Stimulated activated CD8-positive, alpha-beta memory T cell treated with anti-CD3 and anti-CD28 coated beads, Interleukin-4, amount 100 ng/mL, for 24 hours (primary cell): Measurements from ENCODE around the gene KRT36.

ENCODE experiments used
- DNase-seq: peaks from one replicate; pipeline ENCODE4 v3.0.0-alpha.2; 2020; ENCODE audit warnings: low read depth

The KRT36 gene

GRCh38 chr17:41489531-41489930 is at the start of gene KRT36:
KRT36 (minus strand) TSS chr17:41489910; CDS start chr17:41489864, 46 bp downstream.
- DNase-seq, result no peak

- no peak for DNase-seq
Measured at GRCh38 chr17:41539071-41539492, 49.4 kb upstream of the KRT36 start.

DNA sequence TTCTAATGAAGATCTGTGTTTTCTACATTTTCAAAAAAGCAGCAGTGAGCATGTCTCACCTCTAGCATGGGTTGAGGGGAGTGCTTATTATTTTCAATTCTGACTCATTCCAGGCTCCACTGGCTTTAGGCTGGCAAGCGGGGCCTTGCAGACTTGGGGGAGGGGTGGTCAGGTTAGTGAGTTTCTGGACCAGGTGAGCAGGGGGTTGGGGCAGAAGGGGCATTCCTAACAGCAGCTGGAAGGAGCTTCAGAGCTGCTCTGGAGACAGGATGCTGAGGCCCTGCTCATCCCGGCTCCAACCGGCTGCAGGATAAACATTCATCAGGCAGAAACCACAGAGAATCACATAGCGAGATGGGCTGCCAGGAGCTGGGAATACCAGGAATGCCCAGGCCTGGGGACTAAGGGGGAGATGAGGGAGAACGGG is 48.9 kb upstream of the KRT36 start:
- DNase-seq, result no peak

DNA sequence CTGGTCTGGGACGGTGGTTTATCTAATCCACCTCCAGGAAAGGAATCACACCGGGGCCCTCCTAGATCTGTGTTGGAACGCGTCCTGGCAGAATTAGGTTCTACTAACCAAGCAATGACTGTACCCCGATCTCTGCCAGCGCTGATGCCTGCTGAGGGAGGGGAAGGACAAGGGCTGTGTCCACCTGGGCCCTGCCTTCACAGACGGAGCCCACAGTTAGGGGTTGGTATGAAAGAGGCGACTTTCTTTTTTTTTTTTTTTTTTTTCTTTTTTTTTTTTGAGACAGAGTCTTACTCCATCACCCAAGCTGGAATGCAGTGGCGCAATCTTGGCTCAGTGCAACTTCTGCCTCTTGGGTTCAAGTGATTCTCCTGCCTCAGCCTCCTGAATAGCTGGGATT is 48.3 kb upstream of the KRT36 start:
- no peak for DNase-seq

- DNase-seq, result no peak
Measured at GRCh38 chr17:41537614-41537954, 47.9 kb upstream of the KRT36 start.

DNA sequence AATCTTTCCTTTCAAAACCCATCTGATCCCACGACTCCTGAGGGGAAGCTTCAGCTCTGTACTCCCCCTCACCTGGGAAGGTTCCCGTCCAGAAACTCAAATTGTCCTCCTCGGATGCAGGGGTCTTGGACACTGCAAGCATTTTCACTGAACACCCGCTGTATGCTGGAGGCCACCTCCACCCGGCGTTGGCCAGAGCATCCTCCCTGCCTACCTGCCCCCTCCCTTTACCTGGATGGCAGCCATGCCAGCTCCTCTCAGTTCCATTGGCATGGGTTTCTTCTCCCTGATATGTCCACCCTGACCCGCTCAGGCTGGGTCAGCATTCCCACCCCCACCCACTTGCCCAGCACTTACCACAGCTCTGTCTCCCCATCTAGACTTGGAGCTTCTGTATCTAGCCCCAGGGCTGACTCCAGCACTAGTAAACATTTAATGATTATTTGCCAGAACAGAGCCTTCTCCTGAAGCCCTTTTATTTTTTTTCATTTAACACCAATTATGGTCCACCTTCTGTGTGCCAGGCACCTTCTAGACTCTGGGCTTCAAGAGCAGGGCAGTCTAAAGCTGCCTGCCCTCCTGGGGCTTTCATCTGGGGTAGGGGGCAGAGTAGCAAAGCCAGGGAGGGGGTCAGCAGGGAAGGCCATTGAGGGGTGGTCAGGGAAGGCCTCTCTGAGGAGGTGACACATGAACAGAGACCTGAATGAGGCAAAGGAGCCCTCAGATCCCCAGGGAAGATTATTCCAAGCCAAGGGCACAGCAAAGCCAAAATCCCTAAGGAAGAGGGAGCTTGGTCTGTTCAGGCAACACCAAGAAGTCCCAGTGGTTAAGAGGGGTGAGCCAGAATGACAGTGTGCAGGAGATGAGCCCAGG is 47.3 kb upstream of the KRT36 start:
- DNase-seq, result no peak

DNA sequence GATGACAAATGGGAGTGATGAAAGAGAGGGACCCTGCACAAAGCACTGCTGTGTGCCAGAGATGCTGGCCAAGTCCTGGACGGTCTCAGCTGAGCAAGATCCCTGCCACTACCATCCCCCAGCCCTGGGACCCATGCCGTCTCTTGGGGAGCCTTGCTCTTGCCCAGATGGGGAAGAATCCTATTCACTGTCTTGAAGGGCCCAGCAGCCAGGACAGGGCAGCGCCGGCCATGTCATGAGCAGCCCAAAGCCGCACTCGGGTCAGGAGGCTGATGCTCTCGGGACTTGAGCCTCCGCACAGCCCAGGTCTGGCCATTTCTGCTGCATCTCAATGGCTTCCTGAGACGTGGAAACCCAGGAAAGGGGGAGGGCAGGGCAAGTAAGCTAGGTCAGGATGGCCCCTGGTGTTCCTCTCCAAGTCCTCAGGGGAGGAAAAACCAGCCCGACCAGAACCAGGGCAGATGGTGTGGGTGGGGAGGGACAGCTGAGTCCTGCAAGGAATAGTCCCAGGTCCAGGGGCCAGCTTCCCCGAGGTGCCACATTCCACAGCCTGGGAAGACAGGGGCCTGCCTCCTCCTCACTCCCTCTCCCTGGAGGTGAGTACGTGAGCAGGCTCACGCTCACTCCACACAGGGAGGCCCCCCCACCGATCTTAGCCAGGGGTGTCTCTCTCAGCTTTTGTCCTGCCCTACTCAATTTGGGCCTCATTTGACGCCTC is 46.2 kb upstream of the KRT36 start:
- DNase-seq, result no peak

DNA sequence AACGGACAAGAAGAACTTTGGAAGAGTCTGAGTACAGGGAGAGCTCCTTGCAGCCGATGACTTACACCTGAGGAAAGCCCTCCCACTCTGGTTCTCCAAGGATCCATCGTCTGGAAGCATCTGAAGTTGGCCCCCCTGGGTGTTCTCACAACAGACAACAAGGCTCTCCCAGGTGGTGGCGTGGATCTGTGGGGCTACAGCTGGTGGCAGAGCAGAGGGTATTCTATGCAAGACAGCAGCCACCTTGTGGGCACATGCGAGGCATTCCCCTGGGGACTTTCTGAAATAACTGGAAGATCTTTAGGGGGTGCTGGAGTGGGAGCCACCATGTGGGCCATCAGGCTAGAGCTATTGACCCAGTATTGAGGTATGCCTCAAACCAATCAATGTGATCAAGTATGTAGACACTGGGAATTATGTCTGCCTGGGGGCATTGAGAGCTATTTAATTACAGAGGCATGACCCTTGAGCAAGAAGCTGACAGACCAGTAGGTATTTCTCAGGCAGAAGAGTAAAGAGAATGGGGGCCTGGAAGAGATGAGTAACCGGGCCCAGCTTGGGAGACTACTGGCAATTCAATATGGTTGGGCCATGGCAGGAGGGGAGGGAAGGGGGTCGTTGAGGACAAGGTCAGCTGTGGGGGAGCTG is 45.3 kb upstream of the KRT36 start:
- DNase-seq, result no peak

- no peak for DNase-seq
Measured at GRCh38 chr17:41533613-41534012, 43.9 kb upstream of the KRT36 start.

DNA sequence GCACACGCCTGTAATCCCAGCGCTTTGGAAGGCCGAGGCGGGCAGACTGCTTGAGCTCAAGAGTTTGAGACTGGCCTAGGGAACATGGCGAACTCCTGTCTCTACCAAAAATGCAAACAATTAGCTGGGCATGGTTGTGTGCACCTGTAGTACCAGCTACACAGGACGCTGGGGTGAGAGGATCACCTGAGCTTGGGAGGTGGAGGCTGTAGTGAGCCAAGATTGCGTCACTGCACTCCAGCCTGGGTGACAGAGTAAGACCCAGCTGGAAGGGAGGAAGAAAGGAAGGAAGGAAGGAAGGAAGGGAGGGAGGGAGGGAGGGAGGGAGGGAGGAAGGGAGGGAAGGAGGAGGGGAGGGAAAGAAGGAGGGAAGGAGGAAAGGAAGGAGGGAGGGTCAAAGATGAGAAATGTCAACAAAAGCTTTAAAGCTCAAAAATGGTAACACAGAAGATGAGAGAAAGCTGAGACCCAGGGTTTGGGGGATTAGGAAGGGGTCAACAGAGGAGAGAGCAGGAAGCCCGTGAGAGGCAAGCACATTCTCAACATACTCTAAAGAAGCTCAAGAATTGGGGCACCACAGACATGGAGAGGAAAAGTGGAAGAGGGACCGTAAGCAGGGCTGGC is 43.3 kb upstream of the KRT36 start:
- DNase-seq, result no peak

GRCh38 chr17:41531993-41532392 is 42.3 kb upstream of the KRT36 start:
- DNase-seq, result no peak

DNA sequence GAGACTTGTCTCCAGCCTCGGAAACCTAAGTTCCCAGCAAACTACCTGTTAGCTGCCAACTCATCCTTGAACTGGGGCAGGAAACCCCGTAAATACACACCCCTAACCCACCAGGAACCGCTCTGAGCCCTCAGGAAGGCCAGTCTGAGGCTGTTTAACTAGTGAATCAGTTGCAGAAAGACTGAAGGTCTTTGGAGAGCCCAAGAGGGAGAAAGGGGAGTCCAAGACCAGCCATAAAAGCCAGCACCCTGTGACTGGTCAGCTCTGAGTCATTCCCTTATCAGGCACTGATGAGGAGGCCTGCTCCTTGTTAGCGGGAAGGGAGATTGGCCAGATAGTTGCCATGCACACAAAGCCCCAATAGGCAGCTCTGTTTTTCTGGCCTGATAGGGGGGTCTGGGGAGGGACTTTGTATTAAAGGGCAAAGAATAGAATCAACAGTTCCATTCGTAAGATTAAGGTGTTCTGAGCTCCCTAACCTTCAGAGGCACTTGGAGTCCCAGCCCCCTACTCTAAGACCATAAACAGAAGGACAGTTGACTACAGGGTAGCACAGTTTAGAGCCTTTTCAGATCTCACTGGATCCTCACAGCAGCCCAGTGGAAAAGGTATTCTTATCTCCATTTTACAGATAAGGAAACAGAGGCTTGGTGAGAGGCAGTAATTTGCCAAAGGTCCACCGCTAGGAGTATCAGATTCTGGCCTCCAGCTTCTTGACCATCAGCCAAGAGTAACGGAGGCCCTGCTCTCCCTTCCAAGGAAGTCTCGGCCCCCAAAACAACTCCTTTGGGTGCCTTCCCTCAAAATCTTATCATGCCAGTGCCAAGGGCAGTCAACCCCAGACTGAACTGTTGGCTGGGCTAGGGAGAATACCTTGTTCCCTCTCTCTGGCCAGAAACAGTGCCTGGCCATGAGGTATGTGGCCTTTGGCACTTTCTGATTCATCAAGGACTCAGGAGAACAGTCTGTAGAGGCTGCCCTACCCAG is 40.6 kb upstream of the KRT36 start:
- DNase-seq, result no peak

DNA sequence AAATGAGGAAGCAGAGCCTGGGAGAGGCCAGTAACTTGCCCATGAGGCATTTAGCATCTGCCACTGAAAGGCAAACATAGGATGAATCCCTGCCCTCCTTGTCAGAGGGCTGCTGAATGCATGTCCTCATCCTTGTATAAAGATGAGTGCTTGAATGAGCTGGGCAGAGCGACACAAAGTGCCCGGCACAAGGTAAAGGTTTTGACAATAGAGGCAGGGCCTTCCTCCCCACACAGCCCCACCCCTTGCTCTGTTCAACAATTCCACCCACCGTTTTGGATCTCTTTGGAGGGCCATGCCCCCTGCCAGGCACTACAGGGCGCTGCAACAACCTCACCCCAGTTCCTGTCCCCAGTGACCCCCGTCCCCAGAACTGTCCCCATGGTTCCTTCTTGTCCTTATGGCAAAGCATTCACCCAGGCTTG is 39.8 kb upstream of the KRT36 start:
- no peak for DNase-seq

- no peak for DNase-seq
Measured at GRCh38 chr17:41528959-41529353, 39.2 kb upstream of the KRT36 start.

DNA sequence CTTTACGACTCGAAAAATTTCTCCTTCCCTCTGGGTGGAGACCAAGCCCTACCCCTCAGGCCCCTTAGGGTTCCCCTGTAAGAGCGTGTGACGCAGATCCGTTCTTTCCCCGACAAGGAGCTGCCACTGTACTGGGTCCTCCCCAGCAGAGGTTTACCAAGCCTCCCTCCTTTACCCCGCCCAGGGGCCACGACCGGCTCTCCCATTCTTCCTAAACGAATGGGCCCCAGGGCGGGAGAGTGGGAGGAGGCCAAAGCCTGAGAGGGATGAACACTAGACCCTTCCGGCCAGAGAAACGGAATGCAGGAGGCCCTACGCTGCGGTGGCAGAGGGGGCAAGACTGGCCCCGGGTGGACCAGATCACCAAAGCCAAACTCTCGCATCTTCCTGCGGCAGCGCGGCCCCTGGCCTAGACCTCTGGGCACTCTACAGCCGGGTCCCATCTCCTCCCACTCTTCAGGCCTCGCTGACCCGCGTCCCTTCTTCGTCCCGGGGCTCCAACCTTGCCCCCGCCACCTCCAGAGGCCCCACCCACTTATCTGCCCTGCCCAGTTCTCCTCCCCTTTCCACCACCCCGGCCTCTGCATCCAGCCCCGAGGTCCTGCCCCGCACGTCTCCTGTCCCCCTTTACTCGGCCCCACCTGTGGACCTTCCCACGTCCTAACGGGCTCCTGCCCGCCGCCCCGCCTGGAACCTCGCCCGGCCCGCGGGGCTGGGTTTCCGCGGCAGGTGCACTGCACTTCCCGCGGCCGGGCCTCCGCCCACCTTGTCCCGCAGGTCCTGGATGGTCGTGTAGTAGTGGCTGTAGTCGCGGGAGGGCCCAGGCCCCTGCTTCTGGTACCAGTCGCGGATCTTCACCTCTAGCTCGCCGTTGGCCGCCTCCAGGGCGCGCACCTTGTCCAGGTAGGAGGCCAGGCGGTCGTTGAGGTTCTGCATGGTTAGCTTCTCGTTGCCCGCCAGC is 37.6 kb upstream of the KRT36 start:
- DNase-seq, result no peak

- DNase-seq, result no peak
Measured at GRCh38 chr17:41524261-41524660, 34.6 kb upstream of the KRT36 start.

- no peak for DNase-seq
Measured at GRCh38 chr17:41523787-41524186, 34.1 kb upstream of the KRT36 start.

GRCh38 chr17:41523225-41523593 is 33.5 kb upstream of the KRT36 start:
- no peak for DNase-seq

GRCh38 chr17:41522301-41523224 is 32.9 kb upstream of the KRT36 start:
- no peak for DNase-seq
